ENCODE measurements around the gene KCTD21.

The KCTD21 gene

GRCh38 chr11:78192223-78192719 lies 3.8 kb upstream of the KCTD21 start:
- TF ChIP-seq ZBTB7A (IDR thresholded peaks at IDR 0.05; ENCODE audit: low read depth): no peak

GRCh38 chr11:78190871-78191538 lies 2.6 kb upstream of the KCTD21 start:
- TF ChIP-seq EP300 (IDR thresholded peaks at IDR 0.05; ENCODE audit: borderline replicate concordance): no peak
- TF ChIP-seq RAD21 (IDR thresholded peaks at IDR 0.05; ENCODE audit: low read depth): no peak
- no peak for TF ChIP-seq FOXM1 (IDR thresholded peaks at IDR 0.05; ENCODE audit: borderline replicate concordance, low read depth)
- TF ChIP-seq, protein P1, sequence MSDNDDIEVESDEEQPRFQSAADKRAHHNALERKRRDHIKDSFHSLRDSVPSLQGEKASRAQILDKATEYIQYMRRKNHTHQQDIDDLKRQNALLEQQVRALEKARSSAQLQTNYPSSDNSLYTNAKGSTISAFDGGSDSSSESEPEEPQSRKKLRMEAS (IDR thresholded peaks at IDR 0.05): no peak
- no peak for TF ChIP-seq ZBTB7A (IDR thresholded peaks at IDR 0.05; ENCODE audit: low read depth)
- TF ChIP-seq CREB1 (IDR thresholded peaks at IDR 0.05; ENCODE audit: low read depth): no peak
- TF ChIP-seq EGR1 (IDR thresholded peaks at IDR 0.05): no peak

DNA sequence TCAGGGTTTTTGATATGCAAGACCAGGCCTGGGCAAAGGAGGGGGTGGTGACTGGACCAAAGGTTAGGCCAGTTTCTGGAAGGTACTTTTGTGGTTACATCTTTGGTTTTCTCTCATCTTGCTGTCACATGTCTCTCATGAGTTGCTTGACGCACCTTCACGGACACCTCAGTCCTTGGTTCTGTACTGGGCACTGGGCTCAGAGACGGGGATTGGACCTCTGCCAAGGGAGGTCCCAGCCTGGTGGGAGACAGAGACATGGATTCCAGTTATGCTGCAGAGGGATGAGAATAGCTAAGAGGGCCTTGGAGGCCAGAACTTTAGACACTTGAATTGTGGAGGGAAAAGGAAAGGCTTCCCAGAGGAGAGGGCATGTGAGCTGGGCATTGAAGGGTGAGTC lies 1.9 kb upstream of the KCTD21 start:
- TF ChIP-seq CEBPB (IDR thresholded peaks at IDR 0.05) (no peak), RAD21 (IDR thresholded peaks at IDR 0.05; ENCODE audit: low read depth) (no peak), NFIC (IDR thresholded peaks at IDR 0.05) (no peak), EGR1 (IDR thresholded peaks at IDR 0.05) (no peak), ZBTB7A (IDR thresholded peaks at IDR 0.05; ENCODE audit: low read depth) (no peak)
- TF ChIP-seq, protein P2, sequence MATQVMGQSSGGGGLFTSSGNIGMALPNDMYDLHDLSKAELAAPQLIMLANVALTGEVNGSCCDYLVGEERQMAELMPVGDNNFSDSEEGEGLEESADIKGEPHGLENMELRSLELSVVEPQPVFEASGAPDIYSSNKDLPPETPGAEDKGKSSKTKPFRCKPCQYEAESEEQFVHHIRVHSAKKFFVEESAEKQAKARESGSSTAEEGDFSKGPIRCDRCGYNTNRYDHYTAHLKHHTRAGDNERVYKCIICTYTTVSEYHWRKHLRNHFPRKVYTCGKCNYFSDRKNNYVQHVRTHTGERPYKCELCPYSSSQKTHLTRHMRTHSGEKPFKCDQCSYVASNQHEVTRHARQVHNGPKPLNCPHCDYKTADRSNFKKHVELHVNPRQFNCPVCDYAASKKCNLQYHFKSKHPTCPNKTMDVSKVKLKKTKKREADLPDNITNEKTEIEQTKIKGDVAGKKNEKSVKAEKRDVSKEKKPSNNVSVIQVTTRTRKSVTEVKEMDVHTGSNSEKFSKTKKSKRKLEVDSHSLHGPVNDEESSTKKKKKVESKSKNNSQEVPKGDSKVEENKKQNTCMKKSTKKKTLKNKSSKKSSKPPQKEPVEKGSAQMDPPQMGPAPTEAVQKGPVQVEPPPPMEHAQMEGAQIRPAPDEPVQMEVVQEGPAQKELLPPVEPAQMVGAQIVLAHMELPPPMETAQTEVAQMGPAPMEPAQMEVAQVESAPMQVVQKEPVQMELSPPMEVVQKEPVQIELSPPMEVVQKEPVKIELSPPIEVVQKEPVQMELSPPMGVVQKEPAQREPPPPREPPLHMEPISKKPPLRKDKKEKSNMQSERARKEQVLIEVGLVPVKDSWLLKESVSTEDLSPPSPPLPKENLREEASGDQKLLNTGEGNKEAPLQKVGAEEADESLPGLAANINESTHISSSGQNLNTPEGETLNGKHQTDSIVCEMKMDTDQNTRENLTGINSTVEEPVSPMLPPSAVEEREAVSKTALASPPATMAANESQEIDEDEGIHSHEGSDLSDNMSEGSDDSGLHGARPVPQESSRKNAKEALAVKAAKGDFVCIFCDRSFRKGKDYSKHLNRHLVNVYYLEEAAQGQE (IDR thresholded peaks at IDR 0.05; ENCODE audit: low read depth): no peak

DNA sequence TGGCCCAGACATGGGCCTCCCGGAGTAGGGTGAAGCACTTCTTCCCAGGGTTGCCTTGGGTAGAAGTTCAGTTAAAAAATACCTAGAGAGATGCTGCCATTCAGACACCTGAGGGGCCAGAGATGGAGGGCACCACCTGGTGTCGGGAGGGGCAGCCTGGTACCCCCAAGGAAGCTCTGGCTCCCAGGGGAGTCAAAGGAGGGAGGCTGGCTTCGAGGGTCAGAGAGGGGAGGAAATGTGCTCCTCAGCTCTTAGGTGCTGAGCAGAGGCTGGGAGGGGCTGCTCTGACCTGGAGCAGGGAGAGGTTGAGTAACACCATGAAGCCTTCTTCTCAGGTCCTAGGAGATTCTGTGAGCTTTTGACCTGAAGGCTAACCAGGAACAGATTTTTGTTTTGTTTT lies 1.4 kb upstream of the KCTD21 start:
- no peak for TF ChIP-seq NFIC (IDR thresholded peaks at IDR 0.05)

DNA sequence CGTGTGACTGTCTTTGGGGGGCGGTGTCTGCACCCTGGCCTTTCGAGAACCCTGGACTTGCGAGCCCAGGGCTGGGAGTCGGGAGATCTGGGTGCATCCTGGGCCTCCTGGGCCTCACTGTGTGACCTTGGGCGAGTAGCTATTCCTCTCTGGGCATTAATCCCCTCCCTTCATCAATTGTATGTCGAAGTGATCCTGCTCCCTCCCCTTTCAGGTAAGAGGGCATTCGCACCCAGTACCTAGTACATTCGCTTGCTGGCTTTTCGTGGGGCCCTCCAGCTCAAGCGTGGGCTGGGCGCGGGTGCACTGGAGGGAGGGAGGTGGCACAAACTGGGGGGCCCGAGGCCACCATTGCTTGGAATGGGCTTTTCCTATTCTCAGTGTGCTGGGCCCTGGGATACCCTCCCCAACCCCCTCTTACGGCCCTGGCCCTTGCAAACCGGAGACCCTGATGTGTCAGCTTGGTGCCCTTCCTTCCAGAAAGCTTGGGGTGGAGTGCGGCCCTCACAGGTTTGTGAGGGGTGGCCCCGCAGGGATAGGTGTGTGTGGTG lies 823 bp upstream of the KCTD21 start:
- TF ChIP-seq FOXM1 (IDR thresholded peaks at IDR 0.05; ENCODE audit: borderline replicate concordance, low read depth): no peak
- TF ChIP-seq CREB1 (IDR thresholded peaks at IDR 0.05; ENCODE audit: low read depth): no peak

DNA sequence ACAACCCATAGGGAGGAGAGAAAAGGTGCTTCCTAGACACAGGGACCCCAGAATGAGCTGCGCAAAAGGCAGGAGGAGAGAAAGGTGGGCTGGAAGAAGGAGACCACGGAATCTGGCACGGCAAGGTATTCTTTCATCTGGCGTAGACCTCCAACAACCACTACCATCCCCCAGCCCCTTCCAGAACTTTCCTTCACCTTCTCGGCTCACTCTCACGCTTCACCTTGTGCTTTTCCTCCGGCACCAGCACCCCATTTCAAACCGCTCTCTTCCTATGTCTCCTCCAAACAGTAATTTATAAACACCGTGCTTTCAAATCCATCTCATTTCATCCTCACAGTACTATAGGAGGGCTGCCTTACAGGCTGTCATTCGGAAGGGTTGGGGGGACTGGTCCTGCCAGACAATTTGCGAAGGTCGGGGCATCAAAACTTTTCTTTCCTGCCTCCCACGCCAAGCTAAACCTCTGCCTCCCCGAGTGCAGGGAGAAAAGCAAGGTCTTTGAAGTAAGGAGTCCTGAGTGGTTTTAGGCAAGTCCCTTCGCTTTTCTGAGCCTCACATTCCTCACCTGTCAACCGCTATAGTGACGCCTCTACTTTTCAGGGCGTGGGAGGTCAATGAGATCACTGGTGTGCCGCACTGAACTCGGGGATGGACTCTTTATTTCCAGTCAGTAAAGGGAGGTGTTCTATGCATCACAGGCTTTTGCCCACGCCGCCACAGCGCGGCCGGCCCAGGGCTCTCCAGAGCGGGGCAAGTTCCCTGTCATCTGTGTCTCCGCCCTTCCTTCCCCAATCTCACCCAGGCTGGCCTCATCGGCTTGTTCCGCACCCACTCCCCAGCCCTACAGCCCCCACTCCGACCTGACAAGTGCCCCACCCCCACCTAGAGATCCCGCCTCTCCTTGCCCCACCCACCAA lies 800 bp downstream of the KCTD21 start:
- TF ChIP-seq YY1 (IDR thresholded peaks at IDR 0.05; ENCODE audit: low read depth) (no peak), EGR1 (IDR thresholded peaks at IDR 0.05) (no peak), CEBPB (IDR thresholded peaks at IDR 0.05) (no peak), USF1 (IDR thresholded peaks at IDR 0.05) (no peak)
- TF ChIP-seq, protein P1 (IDR thresholded peaks at IDR 0.05): peak; percentile 7; the same call in 1 of the 2 replicates

DNA sequence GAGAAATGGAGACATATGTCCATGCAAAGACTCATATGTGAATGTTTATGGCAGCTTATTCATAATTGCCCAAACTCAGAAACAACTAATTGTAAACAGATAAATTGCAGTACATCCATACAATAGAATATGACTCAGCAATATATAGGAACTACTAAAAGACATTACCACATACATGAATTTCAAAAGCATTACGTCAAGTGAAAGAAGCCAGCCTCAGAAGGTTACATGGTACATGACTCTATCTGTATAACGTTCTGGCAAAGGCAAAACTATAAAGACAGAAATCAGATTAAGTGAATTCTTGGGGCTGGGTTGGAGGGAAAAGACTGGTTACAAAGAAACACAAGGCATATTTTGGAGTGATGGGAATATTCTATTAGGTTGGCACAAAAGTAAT lies 7.2 kb downstream of the KCTD21 start:
- TF ChIP-seq, protein P1 (IDR thresholded peaks at IDR 0.05): no peak
- TF ChIP-seq FOXM1 (IDR thresholded peaks at IDR 0.05; ENCODE audit: borderline replicate concordance, low read depth): no peak
- TF ChIP-seq, protein P2 (IDR thresholded peaks at IDR 0.05; ENCODE audit: low read depth): no peak
- TF ChIP-seq USF1 (IDR thresholded peaks at IDR 0.05): no peak
- TF ChIP-seq CEBPB (IDR thresholded peaks at IDR 0.05): no peak
- TF ChIP-seq RAD21 (IDR thresholded peaks at IDR 0.05; ENCODE audit: low read depth): no peak

Measured in Ishikawa (cell line).